GM18505 (cell line): Measurements from ENCODE around the gene EEFSEC.

Experiments
- ATAC-seq: cut with Tn5 transposase; IDR thresholded peaks from one replicate; pipeline ENCODE4 v1.9.1; 2021; ENCODE audit not compliant: unreplicated experiment
- POLR2A ChIP-seq: IDR thresholded peaks from 4 replicates; pipeline ENCODE4 v1.6.1; 2011; ENCODE audit warnings: borderline replicate concordance; ENCODE audit not compliant: insufficient read depth, insufficient read length; ENCODE audit errors: extremely low read depth

The EEFSEC gene

GRCh38 chr3:128353991-128354687 is 200.9 kb downstream of the EEFSEC start:
- no peak for ATAC-seq
- TF ChIP-seq POLR2A = no peak

- no peak for ATAC-seq
- TF ChIP-seq POLR2A = no peak
Measured at GRCh38 chr3:128354788-128355542, 201.7 kb downstream of the EEFSEC start.

- no peak for TF ChIP-seq POLR2A
- ATAC-seq = no peak
Measured at GRCh38 chr3:128355543-128355919, 202.2 kb downstream of the EEFSEC start.

- no peak for ATAC-seq
- no peak for TF ChIP-seq POLR2A
Measured at GRCh38 chr3:128356822-128357221, 203.5 kb downstream of the EEFSEC start.

- no peak for ATAC-seq
- no peak for TF ChIP-seq POLR2A
Measured at GRCh38 chr3:128357538-128357937, 204.3 kb downstream of the EEFSEC start.

- ATAC-seq = no peak
Measured at GRCh38 chr3:128358156-128358895, 205.0 kb downstream of the EEFSEC start.

GRCh38 chr3:128359060-128359664 is 205.9 kb downstream of the EEFSEC start:
- ATAC-seq = no peak
- no peak for TF ChIP-seq POLR2A

More at GRCh38 chr3:128358156-128358895, 205.0 kb downstream of the EEFSEC start:
- no peak for TF ChIP-seq POLR2A

- no peak for ATAC-seq
- no peak for TF ChIP-seq POLR2A
Measured at GRCh38 chr3:128359846-128360642, 206.8 kb downstream of the EEFSEC start.

- no peak for TF ChIP-seq POLR2A
- ATAC-seq = no peak
Measured at GRCh38 chr3:128360705-128361271, 207.5 kb downstream of the EEFSEC start.

GRCh38 chr3:128362026-128362965 is 209.0 kb downstream of the EEFSEC start:
- no peak for ATAC-seq

GRCh38 chr3:128364291-128364690 is 211.0 kb downstream of the EEFSEC start:
- ATAC-seq = no peak
- TF ChIP-seq POLR2A = no peak

More at GRCh38 chr3:128362026-128362965, 209.0 kb downstream of the EEFSEC start:
- TF ChIP-seq POLR2A = no peak
